Adrenal gland (tissue), 5 donors: ENCODE data around the gene MYO1B.

Source experiments
- CTCF ChIP-seq, 6 experiments: fragments of 450-650 bp in 4 of 6; fragments of 200-600 bp in 2 of 6; sonication (generic) in 1 of 6; IDR thresholded peaks; 1 replicate in 5 of 6; 2 replicates in 1 of 6; pipeline versions ENCODE4 v1.5.1 to v1.8.0; 2016 to 2021; ENCODE audit warnings: antibody characterized with exemption in 6 of 6, mild to moderate bottlenecking in 2 of 6, moderate library complexity in 1 of 6
- POLR2A ChIP-seq, 2 donors: fragments of 450-650 bp; IDR thresholded peaks; one replicate each; pipeline ENCODE4 v1.6.1; 2017; ENCODE audit warnings: antibody characterized with exemption in 2 of 2, mild to moderate bottlenecking in 2 of 2, moderate library complexity in 1 of 2
- donor health status: DM: no; HTN: no; CAD: no.

GRCh38 chr2:191217580-191217979, 27.6 kb upstream of the MYO1B start:
- TF ChIP-seq CTCF (IDR thresholded peaks at IDR 0.05) (no peak), POLR2A (IDR thresholded peaks at IDR 0.05) (no peak)
